ENCODE data around the gene CAMTA1.

Gene CAMTA1

DNA sequence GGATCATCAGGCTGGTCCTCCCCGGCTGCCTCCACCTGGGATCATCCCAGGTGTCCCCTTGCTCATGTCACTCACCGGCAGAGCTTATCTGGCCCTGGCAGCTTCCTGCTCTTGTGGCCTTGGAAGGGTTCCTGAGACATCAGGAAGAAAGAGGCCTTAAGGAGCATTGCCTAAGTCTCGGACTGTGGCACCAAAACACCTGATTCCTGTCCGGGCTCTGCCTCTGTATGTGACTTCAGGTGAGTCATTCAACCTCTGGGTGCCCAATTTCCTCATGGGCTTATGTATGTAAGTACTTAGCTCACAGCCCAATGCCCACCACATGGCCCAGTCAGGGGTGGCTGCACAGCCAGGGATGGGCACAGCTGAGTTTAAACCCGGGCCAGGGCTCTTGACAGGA, 729.9 kb downstream of the CAMTA1 start:
- no peak overlapping the region for H3K4me3 ChIP-seq (ENCODE audit: low read depth, low read length)
- TF ChIP-seq, protein P1, sequence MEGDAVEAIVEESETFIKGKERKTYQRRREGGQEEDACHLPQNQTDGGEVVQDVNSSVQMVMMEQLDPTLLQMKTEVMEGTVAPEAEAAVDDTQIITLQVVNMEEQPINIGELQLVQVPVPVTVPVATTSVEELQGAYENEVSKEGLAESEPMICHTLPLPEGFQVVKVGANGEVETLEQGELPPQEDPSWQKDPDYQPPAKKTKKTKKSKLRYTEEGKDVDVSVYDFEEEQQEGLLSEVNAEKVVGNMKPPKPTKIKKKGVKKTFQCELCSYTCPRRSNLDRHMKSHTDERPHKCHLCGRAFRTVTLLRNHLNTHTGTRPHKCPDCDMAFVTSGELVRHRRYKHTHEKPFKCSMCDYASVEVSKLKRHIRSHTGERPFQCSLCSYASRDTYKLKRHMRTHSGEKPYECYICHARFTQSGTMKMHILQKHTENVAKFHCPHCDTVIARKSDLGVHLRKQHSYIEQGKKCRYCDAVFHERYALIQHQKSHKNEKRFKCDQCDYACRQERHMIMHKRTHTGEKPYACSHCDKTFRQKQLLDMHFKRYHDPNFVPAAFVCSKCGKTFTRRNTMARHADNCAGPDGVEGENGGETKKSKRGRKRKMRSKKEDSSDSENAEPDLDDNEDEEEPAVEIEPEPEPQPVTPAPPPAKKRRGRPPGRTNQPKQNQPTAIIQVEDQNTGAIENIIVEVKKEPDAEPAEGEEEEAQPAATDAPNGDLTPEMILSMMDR (IDR thresholded peaks at IDR 0.05; ENCODE audit: borderline replicate concordance, insufficient read depth, low read depth, low read length) = no peak

DNA sequence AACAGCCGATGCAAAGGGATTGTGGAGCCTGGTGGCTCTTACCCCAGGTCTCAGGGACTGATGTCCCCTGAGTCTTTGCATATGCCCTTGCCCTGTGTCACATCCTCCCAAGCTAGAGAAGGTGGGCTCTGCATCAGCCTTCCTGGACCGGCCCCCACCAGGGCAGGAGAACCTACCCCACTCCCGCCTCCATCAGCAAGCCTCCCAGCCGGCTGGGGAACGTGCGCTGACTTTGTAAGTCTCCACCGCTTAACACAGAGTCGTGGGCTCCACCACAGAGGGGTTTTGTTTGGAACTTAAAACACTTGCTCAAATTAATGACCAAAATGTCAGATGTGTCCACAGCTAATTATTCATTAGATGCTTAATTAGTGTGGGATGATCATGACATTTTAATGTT, 730.6 kb downstream of the CAMTA1 start:
- no peak overlapping the region for H3K4me3 ChIP-seq (ENCODE audit: low read depth, low read length)
- TF ChIP-seq, protein P1 (IDR thresholded peaks at IDR 0.05; ENCODE audit: borderline replicate concordance, insufficient read depth, low read depth, low read length) = no peak

DNA sequence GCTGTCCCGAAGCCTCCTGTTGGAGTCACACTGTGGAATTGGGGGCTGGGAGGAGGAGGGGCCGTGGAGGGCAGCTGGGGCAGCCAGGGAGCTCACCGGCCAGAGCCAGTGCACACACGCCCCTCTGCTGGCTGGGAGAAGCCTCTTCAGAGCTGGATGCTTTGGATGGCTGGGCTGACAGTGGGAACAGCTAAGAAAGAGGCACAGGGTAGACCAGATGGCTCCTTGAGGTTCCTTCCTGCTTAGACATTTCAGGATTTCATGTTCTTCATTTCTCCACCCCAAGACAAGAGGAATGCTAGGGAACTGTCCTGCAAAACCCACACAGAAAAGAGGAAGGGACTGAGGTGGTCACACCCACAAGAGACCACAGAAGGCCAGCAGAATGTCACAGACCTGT, 731.1 kb downstream of the CAMTA1 start:
- TF ChIP-seq, protein P1 (IDR thresholded peaks at IDR 0.05; ENCODE audit: borderline replicate concordance, insufficient read depth, low read depth, low read length) = no peak
- no peak overlapping the region for H3K4me3 ChIP-seq (ENCODE audit: low read depth, low read length)

DNA sequence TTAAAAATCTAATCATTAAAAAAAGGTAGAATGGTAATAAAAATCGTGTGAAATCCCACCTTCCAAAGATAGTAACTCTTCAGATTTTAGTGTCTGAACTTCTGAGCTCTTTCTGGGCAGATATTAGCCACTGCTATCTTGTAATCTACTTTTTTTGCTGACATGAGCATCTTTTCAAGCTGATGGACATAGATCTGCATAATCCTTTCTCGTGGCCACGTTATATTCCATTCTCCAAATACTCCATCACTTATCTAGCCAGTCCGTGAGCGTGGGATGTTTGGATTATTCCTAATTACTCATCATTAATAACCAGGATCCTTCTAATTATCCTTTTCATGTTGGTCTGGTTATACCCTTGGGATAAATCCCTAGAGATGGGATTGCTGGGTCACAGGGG, 731.7 kb downstream of the CAMTA1 start:
- H3K4me3 ChIP-seq (ENCODE audit: low read depth, low read length) = no peak overlapping the region
- TF ChIP-seq, protein P1 (IDR thresholded peaks at IDR 0.05; ENCODE audit: borderline replicate concordance, insufficient read depth, low read depth, low read length) = no peak

DNA sequence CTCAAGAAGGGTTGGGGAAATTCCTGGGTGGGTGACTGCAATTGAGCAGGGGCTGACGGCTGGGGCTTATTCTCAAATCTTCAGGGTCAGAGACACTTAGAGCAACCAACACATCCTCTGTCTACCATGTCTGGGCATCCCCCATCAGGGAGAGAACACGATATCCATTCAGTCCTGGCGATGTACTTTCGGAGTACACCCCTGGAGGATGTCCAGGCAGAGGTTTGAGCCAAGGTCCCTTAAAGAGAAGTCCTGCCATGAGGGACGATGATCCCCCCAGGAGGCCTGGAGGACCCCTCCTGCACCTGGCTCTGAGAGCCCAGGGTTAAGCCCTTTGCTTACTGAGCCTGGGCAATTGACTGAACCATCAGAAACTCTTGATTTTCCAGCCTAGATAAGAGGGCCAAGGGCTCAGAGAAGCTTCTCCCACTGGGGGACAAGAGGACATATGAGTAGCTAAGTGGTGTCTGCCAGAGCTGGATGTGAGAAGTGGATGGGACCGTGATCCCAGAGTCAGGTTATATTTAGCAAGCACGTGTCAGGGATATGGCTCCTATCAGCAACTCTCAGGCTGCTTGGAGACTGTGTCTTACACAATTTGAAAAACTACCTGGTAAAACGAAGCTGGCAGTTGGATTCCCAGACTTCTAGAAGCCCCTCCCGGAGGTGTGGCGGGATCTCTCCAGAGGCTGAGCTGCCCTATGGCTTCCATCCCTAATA, 732.5 kb downstream of the CAMTA1 start:
- TF ChIP-seq, protein P1 (IDR thresholded peaks at IDR 0.05; ENCODE audit: borderline replicate concordance, insufficient read depth, low read depth, low read length) = no peak
- no peak overlapping the region for H3K4me3 ChIP-seq (ENCODE audit: low read depth, low read length)

DNA sequence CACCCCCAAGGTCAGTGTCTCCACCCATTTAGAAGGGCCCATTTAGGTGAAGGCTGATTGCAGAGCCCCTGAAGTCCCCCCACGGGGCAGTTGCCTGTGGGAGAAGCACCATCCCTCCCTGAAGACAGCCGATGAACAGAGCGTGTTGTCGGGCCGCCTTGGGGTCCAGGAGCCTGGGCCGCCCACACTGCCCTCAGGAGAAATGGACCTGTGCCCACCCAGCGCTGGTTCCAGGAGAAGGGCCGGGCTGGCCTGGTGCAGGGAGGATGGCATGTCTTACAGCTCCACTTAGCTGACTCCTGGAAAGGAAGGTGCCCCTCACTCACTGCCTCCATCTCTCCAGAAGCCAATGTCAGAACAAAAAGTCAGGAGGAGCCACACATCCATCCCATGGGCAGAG, 733.2 kb downstream of the CAMTA1 start:
- no peak overlapping the region for H3K4me3 ChIP-seq (ENCODE audit: low read depth, low read length)
- TF ChIP-seq, protein P1 (IDR thresholded peaks at IDR 0.05; ENCODE audit: borderline replicate concordance, insufficient read depth, low read depth, low read length) = no peak

DNA sequence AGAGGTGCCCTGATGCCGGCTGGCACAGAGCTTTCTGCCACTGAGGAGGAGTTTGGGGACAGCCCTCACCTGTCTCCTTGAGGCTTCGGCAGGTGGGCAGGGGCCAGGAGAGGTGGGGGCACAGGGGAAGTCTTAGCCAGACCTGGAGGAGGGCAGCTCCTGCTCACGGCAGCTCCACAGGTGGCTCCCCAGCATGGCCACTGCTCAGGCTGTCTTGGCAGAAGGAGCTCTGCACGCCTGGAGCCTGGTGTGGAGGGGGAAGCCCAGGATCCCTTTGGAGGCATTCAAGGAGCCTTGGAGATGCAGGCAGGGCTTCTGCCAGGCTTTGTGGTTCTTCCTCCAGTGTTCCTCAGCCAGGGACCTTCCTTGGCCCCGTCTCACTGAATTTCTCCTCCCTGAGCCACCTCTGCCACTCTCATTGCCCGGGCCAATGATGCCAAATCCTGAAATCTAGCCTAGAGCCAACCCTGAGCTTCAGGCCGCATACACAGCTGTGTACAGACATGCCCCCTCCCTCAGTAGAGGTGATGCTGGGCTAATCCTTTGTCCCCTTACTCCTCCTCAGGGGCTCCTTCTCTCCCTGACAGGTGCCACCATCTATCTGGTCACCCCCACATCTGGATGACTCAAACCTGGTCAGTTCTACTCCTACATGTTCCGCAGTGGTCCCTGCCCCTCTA, 734.1 kb downstream of the CAMTA1 start:
- TF ChIP-seq, protein P1 (IDR thresholded peaks at IDR 0.05; ENCODE audit: borderline replicate concordance, insufficient read depth, low read depth, low read length) = no peak

More for the DNA sequence above, 734.1 kb downstream of the CAMTA1 start:
- no peak overlapping the region for H3K4me3 ChIP-seq (ENCODE audit: low read depth, low read length)
